ENCODE results near the gene AQR. TPM values are rescaled to one million over a fixed set of nuclear protein-coding genes. Genes with fewer than 3 reads are reported as not detected.

The AQR gene
- total RNA-seq, 2 experiments from 2014 or later: 35.3 to 36.2 TPM

- POLR2A ChIA-PET: no interaction called here
- peaks cover 14% of the 10 kb centered on the region for H3K9me3 Mint-ChIP-seq
- H3K27me3 Mint-ChIP-seq: no peaks in the 10 kb centered on the region
- no peaks in the 10 kb centered on the region for H3K4me1 Mint-ChIP-seq
- no peak overlapping the region for H3K27ac Mint-ChIP-seq
- DNase-seq: no peak
- H3K4me3 Mint-ChIP-seq: no peak overlapping the region
- H3K36me3 Mint-ChIP-seq: peaks cover 55% of the 10 kb centered on the region
- ATAC-seq (ENCODE audit: low read depth): no peak
Observed at GRCh38 chr15:34890424-34890823, 79.1 kb downstream of the AQR start.

- DNase-seq: no peak
- H3K36me3 Mint-ChIP-seq: peaks cover 49% of the 10 kb centered on the region
- no peak overlapping the region for H3K4me3 Mint-ChIP-seq
- POLR2A ChIA-PET: no interaction called here
- H3K4me1 Mint-ChIP-seq: no peaks in the 10 kb centered on the region
- ATAC-seq (ENCODE audit: low read depth): no peak
- no peak overlapping the region for H3K27ac Mint-ChIP-seq
- no peaks in the 10 kb centered on the region for H3K27me3 Mint-ChIP-seq
- peaks cover 14% of the 10 kb centered on the region for H3K9me3 Mint-ChIP-seq
Observed at GRCh38 chr15:34889476-34889875, 80.1 kb downstream of the AQR start.

- POLR2A ChIA-PET: no interaction called here
- peaks cover 31% of the 10 kb centered on the region for H3K36me3 Mint-ChIP-seq
- no peaks in the 10 kb centered on the region for H3K27me3 Mint-ChIP-seq
Observed at GRCh38 chr15:34886134-34886533, 83.4 kb downstream of the AQR start.

GRCh38 chr15:34883633-34884032 is 85.9 kb downstream of the AQR start:
- Mint-ChIP-seq H3K36me3 (peaks cover 38% of the 10 kb centered on the region), H3K4me3 (no peak overlapping the region), H3K27ac (no peak overlapping the region), H3K4me1 (no peaks in the 10 kb centered on the region), H3K9me3 (no peaks in the 10 kb centered on the region), H3K27me3 (no peaks in the 10 kb centered on the region)
- DNase-seq: no peak
- ATAC-seq (ENCODE audit: low read depth): no peak
- POLR2A ChIA-PET: no interaction called here

More at GRCh38 chr15:34886134-34886533, 83.4 kb downstream of the AQR start:
- Mint-ChIP-seq H3K27ac (no peak overlapping the region), H3K4me1 (no peaks in the 10 kb centered on the region), H3K4me3 (no peak overlapping the region), H3K9me3 (no peaks in the 10 kb centered on the region)
- ATAC-seq (ENCODE audit: low read depth) (no peak), DNase-seq (no peak)

GRCh38 chr15:34883042-34883441 is 86.5 kb downstream of the AQR start:
- DNase-seq (no peak), ATAC-seq (ENCODE audit: low read depth) (no peak)
- Mint-ChIP-seq H3K4me1 (no peaks in the 10 kb centered on the region), H3K9me3 (no peaks in the 10 kb centered on the region), H3K4me3 (no peak overlapping the region), H3K36me3 (peaks cover 38% of the 10 kb centered on the region), H3K27me3 (no peaks in the 10 kb centered on the region), H3K27ac (no peak overlapping the region)
- POLR2A ChIA-PET: no interaction called here

- POLR2A ChIA-PET: no interaction called here
- no peak for DNase-seq
- no peak overlapping the region for H3K27ac Mint-ChIP-seq
- ATAC-seq (ENCODE audit: low read depth): no peak
- peaks cover 44% of the 10 kb centered on the region for H3K36me3 Mint-ChIP-seq
- H3K4me1 Mint-ChIP-seq: peaks cover 4% of the 10 kb centered on the region
- no peaks in the 10 kb centered on the region for H3K27me3 Mint-ChIP-seq
- no peaks in the 10 kb centered on the region for H3K9me3 Mint-ChIP-seq
- no peak overlapping the region for H3K4me3 Mint-ChIP-seq
Observed at GRCh38 chr15:34879107-34879506, 90.4 kb downstream of the AQR start.

GRCh38 chr15:34876640-34877039 is 92.9 kb downstream of the AQR start:
- no peak overlapping the region for H3K27ac Mint-ChIP-seq
- H3K27me3 Mint-ChIP-seq: no peaks in the 10 kb centered on the region
- no peak for ATAC-seq (ENCODE audit: low read depth)
- peaks cover 43% of the 10 kb centered on the region for H3K36me3 Mint-ChIP-seq
- no peak overlapping the region for H3K4me3 Mint-ChIP-seq
- no peaks in the 10 kb centered on the region for H3K9me3 Mint-ChIP-seq
- peaks cover 4% of the 10 kb centered on the region for H3K4me1 Mint-ChIP-seq
- no peak for DNase-seq
- POLR2A ChIA-PET: no interaction called here

GRCh38 chr15:34869110-34869509 is 100.4 kb downstream of the AQR start:
- Mint-ChIP-seq H3K36me3 (peaks cover 53% of the 10 kb centered on the region), H3K27me3 (no peaks in the 10 kb centered on the region), H3K9me3 (peaks cover 1% of the 10 kb centered on the region), H3K4me1 (no peaks in the 10 kb centered on the region), H3K4me3 (no peak overlapping the region), H3K27ac (no peak overlapping the region)
- ATAC-seq (ENCODE audit: low read depth) (no peak), DNase-seq (no peak)
- POLR2A ChIA-PET: no interaction called here

- no peak for ATAC-seq (ENCODE audit: low read depth)
Observed at GRCh38 chr15:34865531-34865930, 104.0 kb downstream of the AQR start.

GRCh38 chr15:34861214-34861613 is 108.3 kb downstream of the AQR start:
- ATAC-seq (ENCODE audit: low read depth) (no peak), DNase-seq (no peak)
- Mint-ChIP-seq H3K4me3 (no peak overlapping the region), H3K4me1 (peaks cover 1% of the 10 kb centered on the region), H3K27me3 (no peaks in the 10 kb centered on the region), H3K27ac (no peak overlapping the region), H3K9me3 (no peaks in the 10 kb centered on the region), H3K36me3 (peaks cover 42% of the 10 kb centered on the region)
- POLR2A ChIA-PET: no interaction called here

More at GRCh38 chr15:34865531-34865930, 104.0 kb downstream of the AQR start:
- H3K36me3 Mint-ChIP-seq: peaks cover 46% of the 10 kb centered on the region
- POLR2A ChIA-PET: no interaction called here
- no peak overlapping the region for H3K27ac Mint-ChIP-seq
- no peak for DNase-seq
- H3K9me3 Mint-ChIP-seq: peaks cover 1% of the 10 kb centered on the region
- H3K4me1 Mint-ChIP-seq: no peaks in the 10 kb centered on the region
- no peak overlapping the region for H3K4me3 Mint-ChIP-seq
- no peaks in the 10 kb centered on the region for H3K27me3 Mint-ChIP-seq

- H3K9me3 Mint-ChIP-seq: no peaks in the 10 kb centered on the region
- H3K4me1 Mint-ChIP-seq: peaks cover 1% of the 10 kb centered on the region
- H3K27ac Mint-ChIP-seq: no peak overlapping the region
- ATAC-seq (ENCODE audit: low read depth) (no peak), DNase-seq (no peak)
- H3K27me3 Mint-ChIP-seq: no peaks in the 10 kb centered on the region
- peaks cover 39% of the 10 kb centered on the region for H3K36me3 Mint-ChIP-seq
- POLR2A ChIA-PET: no interaction called here
- H3K4me3 Mint-ChIP-seq: no peak overlapping the region
Observed at GRCh38 chr15:34855893-34856292, 113.6 kb downstream of the AQR start.

- H3K36me3 Mint-ChIP-seq: peaks cover 39% of the 10 kb centered on the region
Observed at GRCh38 chr15:34855413-34855812, 114.1 kb downstream of the AQR start.

GRCh38 chr15:34854232-34854631 is 115.3 kb downstream of the AQR start:
- H3K4me1 Mint-ChIP-seq: peaks cover 1% of the 10 kb centered on the region
- H3K9me3 Mint-ChIP-seq: no peaks in the 10 kb centered on the region
- DNase-seq (no peak), ATAC-seq (ENCODE audit: low read depth) (no peak)
- H3K4me3 Mint-ChIP-seq: no peak overlapping the region
- H3K27ac Mint-ChIP-seq: no peak overlapping the region
- POLR2A ChIA-PET: no interaction called here
- no peaks in the 10 kb centered on the region for H3K27me3 Mint-ChIP-seq
- peaks cover 34% of the 10 kb centered on the region for H3K36me3 Mint-ChIP-seq

More at GRCh38 chr15:34855413-34855812, 114.1 kb downstream of the AQR start:
- no peak for ATAC-seq (ENCODE audit: low read depth)
- DNase-seq: no peak
- no peak overlapping the region for H3K4me3 Mint-ChIP-seq
- H3K9me3 Mint-ChIP-seq: no peaks in the 10 kb centered on the region
- POLR2A ChIA-PET: no interaction called here
- peaks cover 1% of the 10 kb centered on the region for H3K4me1 Mint-ChIP-seq
- H3K27me3 Mint-ChIP-seq: no peaks in the 10 kb centered on the region
- no peak overlapping the region for H3K27ac Mint-ChIP-seq

- H3K27me3 Mint-ChIP-seq: no peaks in the 10 kb centered on the region
- DNase-seq (no peak), ATAC-seq (ENCODE audit: low read depth) (no peak)
- no peaks in the 10 kb centered on the region for H3K9me3 Mint-ChIP-seq
- peaks cover 1% of the 10 kb centered on the region for H3K4me1 Mint-ChIP-seq
- peaks cover 24% of the 10 kb centered on the region for H3K36me3 Mint-ChIP-seq
- no peak overlapping the region for H3K4me3 Mint-ChIP-seq
- H3K27ac Mint-ChIP-seq: no peak overlapping the region
- POLR2A ChIA-PET: interaction anchor here (0.6 kb wide), 1 partner anchor 11 kb away, joined by 3 read pairs; no protein-coding TSS in a partner anchor
Observed at GRCh38 chr15:34853001-34853758, 116.4 kb downstream of the AQR start.

Data from activated naive CD8-positive, alpha-beta T cell treated with anti-CD3 and anti-CD28 coated beads, Interleukin-2, amount 10 ng/mL, durations not matched to agents 7 days and 5 days (primary cell).